Natural killer cell treated with Interleukin-12 subunit alpha and Interleukin-12 subunit beta and Interleukin-15 and Interleukin-18, amount 100 ng/mL, for 72 hours (primary cell): ENCODE data around the gene ACAN. TPM values are rescaled to one million over a fixed set of nuclear protein-coding genes. Genes with fewer than 3 reads are reported as not detected.

ENCODE experiments used
- ATAC-seq, 2 donors: fragments of 150-1000 bp; cut with Tn5 transposase in 1 of 2; sonication (Bioruptor Pico), chemical (Tn5 transposase) in 1 of 2; 2 replicates each; pipeline ENCODE4 v1.10.0; 2021
- DNase-seq: peaks from one replicate; pipeline ENCODE4 v3.0.0; 2022; ENCODE audit warnings: low spot score
- H3K27ac Mint-ChIP-seq, 2 donors: 1 replicate in 1 of 2; 2 replicates in 1 of 2; pipeline ENCODE4 v1.8.0; 2022; ENCODE audit warnings: mixed read lengths in 2 of 2, mild to moderate bottlenecking in 1 of 2, moderate library complexity in 1 of 2
- H3K27me3 Mint-ChIP-seq, 2 donors: 1 replicate in 1 of 2; 2 replicates in 1 of 2; pipeline ENCODE4 v1.8.0; 2022; ENCODE audit warnings: mixed read lengths in 2 of 2
- H3K36me3 Mint-ChIP-seq: one replicate; pipeline ENCODE4 v1.8.0; 2022; ENCODE audit warnings: mixed read lengths
- H3K4me1 Mint-ChIP-seq, 2 donors: 1 replicate in 1 of 2; 2 replicates in 1 of 2; pipeline ENCODE4 v1.8.0; 2022; ENCODE audit warnings: low read depth in 2 of 2, mixed read lengths in 2 of 2, mild to moderate bottlenecking in 1 of 2
- H3K4me3 Mint-ChIP-seq: one replicate; pipeline ENCODE4 v1.8.0; 2022; ENCODE audit warnings: mixed read lengths
- H3K9me3 Mint-ChIP-seq: 2 replicates; pipeline ENCODE4 v1.8.0; 2022; ENCODE audit warnings: mixed read lengths
- total RNA-seq, 2 donors: library from RNA; stranded (reverse); gene quantifications; one replicate each; pipeline ENCODE4 v1.2.3, GENCODE V29; 2022

ACAN gene
- total RNA-seq, 2 donors from 2014 or later = 0.05 TPM; not detected in 1

DNA sequence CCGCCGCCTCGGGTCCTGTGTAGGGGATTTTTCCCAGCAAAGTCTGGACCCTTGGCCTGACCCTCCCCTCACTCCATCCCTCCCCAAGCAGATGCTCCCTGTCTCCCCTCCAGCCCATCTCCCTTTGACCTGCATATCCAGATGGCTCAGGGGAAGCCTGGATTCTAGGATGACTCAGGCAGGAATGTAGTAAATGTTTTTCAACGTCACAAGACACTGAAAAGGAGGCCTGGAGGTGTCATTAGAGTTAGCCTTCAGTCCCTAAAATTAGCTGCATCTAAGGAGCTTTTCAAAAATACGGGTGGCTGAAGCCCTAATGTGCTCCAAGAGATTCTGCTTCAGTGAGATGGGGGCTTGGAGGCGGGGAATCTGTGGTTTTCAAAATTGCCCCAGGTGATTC is 7.2 kb downstream of the ACAN start:
- DNase-seq = no peak
- no peak for ATAC-seq
- H3K4me3 Mint-ChIP-seq = no peak overlapping the region
- no peaks in the 10 kb centered on the region for H3K4me1 Mint-ChIP-seq
- H3K9me3 Mint-ChIP-seq = no peaks in the 10 kb centered on the region
- H3K36me3 Mint-ChIP-seq = no peaks in the 10 kb centered on the region
- no peak overlapping the region for H3K27ac Mint-ChIP-seq
- H3K27me3 Mint-ChIP-seq = peaks cover 24 to 36% of the 10 kb centered on the region in 2 donors

DNA sequence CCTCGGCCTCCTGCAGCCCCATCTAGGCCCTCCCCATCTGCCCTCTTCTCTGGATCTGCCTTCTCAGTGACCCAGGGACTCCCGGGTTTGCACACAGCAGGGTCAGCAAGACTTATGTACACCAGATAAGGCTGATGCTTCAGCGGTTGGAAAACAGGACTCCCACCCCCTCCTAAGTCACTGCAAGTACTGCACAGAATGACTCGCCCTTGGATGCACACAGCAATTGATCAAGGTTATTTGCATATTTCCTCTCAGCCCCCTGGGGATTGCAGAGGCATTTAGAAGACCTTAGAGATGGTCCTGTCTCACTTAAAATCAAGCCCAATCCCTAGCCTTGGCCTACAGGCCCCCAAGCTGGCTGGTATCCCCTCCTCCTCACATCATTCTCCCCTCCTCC is 8.9 kb downstream of the ACAN start:
- no peak overlapping the region for H3K27ac Mint-ChIP-seq
- H3K27me3 Mint-ChIP-seq = peaks cover 22 to 35% of the 10 kb centered on the region in 2 donors
- H3K4me3 Mint-ChIP-seq = no peak overlapping the region
- no peaks in the 10 kb centered on the region for H3K9me3 Mint-ChIP-seq
- H3K36me3 Mint-ChIP-seq = no peaks in the 10 kb centered on the region
- ATAC-seq (no peak), DNase-seq (no peak)
- H3K4me1 Mint-ChIP-seq = no peaks in the 10 kb centered on the region

DNA sequence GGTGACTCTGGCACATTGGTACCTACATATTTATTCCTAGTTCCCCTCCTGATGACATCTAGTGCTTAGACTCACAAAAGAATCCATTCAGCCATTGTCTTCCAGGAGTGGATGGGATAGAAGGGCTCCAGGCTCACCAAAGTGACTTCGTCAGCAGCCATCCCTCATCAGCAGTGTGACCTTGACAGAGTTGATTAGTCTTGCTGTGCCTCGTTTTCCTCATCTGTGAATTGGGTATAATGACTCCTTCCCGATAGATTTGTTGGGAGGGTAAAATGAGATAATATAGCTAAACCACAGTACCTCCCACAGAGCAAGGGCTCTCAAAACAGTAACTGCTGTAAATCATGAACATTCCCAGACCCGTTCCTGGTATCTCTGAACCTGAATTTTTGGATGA is 10.7 kb downstream of the ACAN start:
- H3K27me3 Mint-ChIP-seq = peaks cover 17 to 29% of the 10 kb centered on the region in 2 donors

DNA sequence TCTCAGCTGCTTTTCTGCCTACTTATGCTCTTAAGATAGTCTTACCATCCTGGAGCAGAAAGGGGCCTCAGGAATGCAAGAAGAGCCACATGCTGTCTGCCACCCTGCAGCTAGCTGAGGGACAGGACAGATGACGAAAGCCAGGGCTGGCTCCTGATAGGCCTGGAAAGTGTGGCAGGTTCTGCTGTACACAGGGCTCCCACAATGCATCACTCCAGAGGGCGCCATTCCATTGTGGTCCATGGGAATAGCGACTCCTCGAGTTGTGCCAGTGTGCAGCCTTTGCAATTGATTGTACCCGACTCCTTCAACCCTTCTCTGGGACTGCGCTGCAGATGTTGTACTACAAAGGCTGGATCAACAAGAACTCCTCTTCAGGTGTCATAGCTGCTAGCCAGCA is 11.2 kb downstream of the ACAN start:
- DNase-seq (no peak), ATAC-seq (no peak)
- Mint-ChIP-seq H3K4me3 (no peak overlapping the region), H3K4me1 (no peaks in the 10 kb centered on the region), H3K9me3 (no peaks in the 10 kb centered on the region), H3K27me3 (peaks cover 17 to 29% of the 10 kb centered on the region in 2 donors), H3K27ac (no peak overlapping the region), H3K36me3 (no peaks in the 10 kb centered on the region)

More for the DNA sequence above, 10.7 kb downstream of the ACAN start:
- no peaks in the 10 kb centered on the region for H3K36me3 Mint-ChIP-seq
- no peaks in the 10 kb centered on the region for H3K9me3 Mint-ChIP-seq
- no peak overlapping the region for H3K27ac Mint-ChIP-seq
- no peaks in the 10 kb centered on the region for H3K4me1 Mint-ChIP-seq
- ATAC-seq (no peak), DNase-seq (no peak)
- no peak overlapping the region for H3K4me3 Mint-ChIP-seq

DNA sequence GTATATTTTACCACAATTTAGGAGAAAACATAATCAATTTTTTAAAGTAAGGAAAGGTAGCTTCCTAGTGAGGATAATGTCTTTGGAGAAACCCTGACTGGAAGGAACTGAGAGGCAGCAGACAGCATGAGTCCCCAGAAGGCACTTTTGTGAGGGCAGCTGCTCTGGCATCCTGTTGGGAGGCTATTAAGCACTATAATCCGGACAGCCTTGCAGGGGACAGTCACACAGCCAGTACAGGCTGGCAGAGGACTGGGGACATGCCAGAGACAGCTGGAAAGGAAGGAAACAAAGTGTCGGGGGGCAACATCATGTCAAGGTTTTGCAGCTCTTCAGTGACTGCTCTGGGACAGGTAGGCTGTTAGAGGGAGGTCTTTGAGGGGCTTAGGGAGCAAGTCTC is 15.7 kb downstream of the ACAN start:
- H3K27me3 Mint-ChIP-seq = peaks cover 21 to 31% of the 10 kb centered on the region in 2 donors
- no peak overlapping the region for H3K4me3 Mint-ChIP-seq
- no peak overlapping the region for H3K27ac Mint-ChIP-seq
- ATAC-seq (no peak), DNase-seq (no peak)
- H3K36me3 Mint-ChIP-seq = no peaks in the 10 kb centered on the region
- no peaks in the 10 kb centered on the region for H3K9me3 Mint-ChIP-seq
- H3K4me1 Mint-ChIP-seq = no peaks in the 10 kb centered on the region

DNA sequence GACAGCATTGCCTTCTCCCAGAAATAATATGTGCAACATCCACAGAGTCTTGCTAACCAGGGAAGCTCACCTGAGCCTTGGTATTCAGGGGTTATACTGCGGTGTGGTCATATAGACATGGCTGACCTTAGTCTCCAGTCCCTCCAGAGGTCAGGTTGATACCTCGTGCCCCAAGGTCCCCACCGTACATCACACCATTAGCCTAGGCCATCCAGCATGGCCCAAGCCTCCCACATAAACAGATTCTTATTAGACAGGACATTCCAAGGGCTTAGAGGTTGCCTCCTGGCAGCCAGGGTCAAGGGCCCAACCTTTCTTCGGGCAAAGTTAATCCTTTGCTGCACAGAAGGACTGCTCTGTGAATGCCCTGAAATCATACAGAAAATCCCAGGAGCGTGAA is 18.8 kb downstream of the ACAN start:
- no peaks in the 10 kb centered on the region for H3K36me3 Mint-ChIP-seq
- no peak overlapping the region for H3K4me3 Mint-ChIP-seq
- H3K9me3 Mint-ChIP-seq = no peaks in the 10 kb centered on the region
- DNase-seq (no peak), ATAC-seq (peak in 1 of 2 donors; percentile 41)
- peaks cover 28 to 32% of the 10 kb centered on the region in 2 donors for H3K27me3 Mint-ChIP-seq
- H3K4me1 Mint-ChIP-seq = no peaks in the 10 kb centered on the region
- no peak overlapping the region for H3K27ac Mint-ChIP-seq

DNA sequence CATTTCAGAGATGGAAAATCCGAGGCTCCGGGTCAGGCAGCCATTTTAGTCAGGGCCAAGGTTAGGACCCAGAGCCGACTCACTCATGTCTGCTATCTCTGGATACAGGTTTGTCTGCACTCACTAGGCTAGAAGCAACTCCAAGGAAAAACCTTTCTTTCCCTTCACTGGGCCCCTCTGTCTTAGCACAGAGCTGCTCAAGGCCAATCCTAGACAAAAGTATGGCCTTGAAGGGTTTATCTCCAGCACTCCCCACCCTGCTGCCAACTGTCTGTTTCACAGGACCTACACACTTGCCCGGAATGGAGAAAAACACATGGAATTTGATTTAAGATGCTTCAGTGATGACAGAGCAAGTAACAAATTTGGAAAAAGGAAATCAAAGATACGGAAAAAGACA is 25.6 kb downstream of the ACAN start:
- Mint-ChIP-seq H3K27me3 (peaks cover 10 to 12% of the 10 kb centered on the region in 2 donors), H3K4me3 (no peak overlapping the region), H3K27ac (no peak overlapping the region), H3K4me1 (no peaks in the 10 kb centered on the region), H3K9me3 (no peaks in the 10 kb centered on the region), H3K36me3 (no peaks in the 10 kb centered on the region)
- DNase-seq (no peak), ATAC-seq (no peak)

DNA sequence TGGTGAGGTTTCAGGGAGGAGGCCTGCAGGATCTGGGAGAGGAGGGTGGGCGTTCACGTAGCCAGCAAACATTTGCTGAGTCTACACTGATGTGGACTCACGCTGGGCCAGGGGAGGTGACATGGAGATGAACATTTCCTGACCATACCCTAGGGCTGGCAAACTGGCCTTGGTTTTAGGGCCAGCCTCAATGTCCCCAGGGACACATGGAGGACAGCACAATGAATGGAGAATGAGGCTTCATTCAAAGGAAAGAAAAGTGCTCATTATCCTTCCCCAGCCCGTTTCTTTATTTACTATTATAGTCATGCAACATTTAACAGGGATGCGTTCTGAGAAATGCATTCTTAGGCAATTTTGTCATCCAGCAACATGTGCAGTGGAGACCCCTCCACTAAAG is 26.8 kb downstream of the ACAN start:
- H3K36me3 Mint-ChIP-seq = no peaks in the 10 kb centered on the region
- no peak overlapping the region for H3K4me3 Mint-ChIP-seq
- ATAC-seq (no peak), DNase-seq (no peak)
- H3K27ac Mint-ChIP-seq = no peak overlapping the region
- H3K4me1 Mint-ChIP-seq = no peaks in the 10 kb centered on the region
- H3K27me3 Mint-ChIP-seq = peaks cover 7 to 12% of the 10 kb centered on the region in 2 donors
- H3K9me3 Mint-ChIP-seq = no peaks in the 10 kb centered on the region

DNA sequence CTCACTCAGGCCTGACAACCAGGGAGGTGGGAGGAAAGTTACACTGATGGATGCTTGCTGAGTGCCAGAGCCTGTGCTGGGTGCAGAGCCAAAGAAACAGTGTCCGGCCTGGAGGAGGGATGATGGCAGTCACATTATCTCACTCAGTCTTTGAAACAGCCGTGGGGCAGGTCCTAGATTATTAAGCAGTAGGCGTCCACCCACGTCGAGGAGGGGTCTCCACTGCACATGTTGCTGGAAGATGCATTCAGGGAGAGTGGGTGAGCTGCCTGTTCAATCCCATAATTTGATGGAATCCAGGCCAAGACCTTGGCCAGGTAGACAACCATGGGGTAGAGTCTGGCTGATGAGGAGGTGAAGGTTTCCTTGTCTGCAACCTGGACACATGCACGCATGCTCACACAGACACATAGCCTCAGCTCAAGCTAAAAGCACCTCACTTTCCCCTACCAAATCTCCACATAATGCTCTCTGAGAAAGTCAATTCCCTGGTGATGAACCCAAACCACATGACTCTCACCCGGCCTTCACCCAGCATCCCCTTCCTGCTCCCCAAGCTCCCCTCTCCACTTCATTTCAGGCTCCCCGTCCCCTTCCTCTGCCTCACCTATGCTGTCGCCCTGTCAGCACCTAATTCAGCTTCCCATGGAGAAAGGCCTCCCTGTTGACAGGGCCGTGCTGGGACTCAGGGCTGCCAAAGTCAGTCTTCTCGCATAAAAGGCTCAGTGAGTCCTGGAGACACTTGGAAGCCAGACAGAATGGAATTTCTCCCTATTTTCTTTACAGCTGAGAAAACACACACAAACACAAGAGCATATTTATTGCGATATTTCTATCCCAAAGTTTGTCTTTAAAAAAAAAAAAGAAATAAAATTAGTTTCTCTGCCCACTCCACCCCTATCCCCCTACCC is 29.8 kb downstream of the ACAN start:
- Mint-ChIP-seq H3K4me1 (no peaks in the 10 kb centered on the region), H3K4me3 (no peak overlapping the region), H3K36me3 (no peaks in the 10 kb centered on the region), H3K27ac (no peak overlapping the region), H3K27me3 (peaks cover 0 to 5% of the 10 kb centered on the region in 2 donors), H3K9me3 (no peaks in the 10 kb centered on the region)
- peak; percentile 12 for DNase-seq
- no peak for ATAC-seq

DNA sequence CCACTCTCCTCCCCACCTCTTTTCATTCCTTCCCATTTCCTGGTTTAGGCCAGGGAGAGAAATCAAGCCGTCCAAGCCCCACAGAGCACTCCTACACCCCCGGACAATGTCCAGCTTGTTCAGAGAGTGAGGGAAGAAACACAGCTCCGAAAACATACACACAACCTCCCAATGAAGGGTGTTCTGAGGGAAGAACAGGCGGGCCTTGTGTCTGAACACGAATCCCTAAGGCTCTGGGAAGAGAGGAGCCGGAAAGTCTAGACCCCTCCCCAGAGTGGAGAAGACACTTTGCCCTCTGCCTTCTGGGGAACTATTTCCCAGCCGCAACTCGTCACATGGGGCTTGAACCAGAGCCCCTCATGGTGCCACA is 30.5 kb downstream of the ACAN start:
- H3K4me3 Mint-ChIP-seq = no peak overlapping the region
- no peak overlapping the region for H3K27ac Mint-ChIP-seq
- no peak for DNase-seq
- H3K36me3 Mint-ChIP-seq = no peaks in the 10 kb centered on the region
- no peaks in the 10 kb centered on the region for H3K4me1 Mint-ChIP-seq
- ATAC-seq = no peak
- H3K9me3 Mint-ChIP-seq = no peaks in the 10 kb centered on the region
- H3K27me3 Mint-ChIP-seq = peaks cover 0 to 5% of the 10 kb centered on the region in 2 donors

DNA sequence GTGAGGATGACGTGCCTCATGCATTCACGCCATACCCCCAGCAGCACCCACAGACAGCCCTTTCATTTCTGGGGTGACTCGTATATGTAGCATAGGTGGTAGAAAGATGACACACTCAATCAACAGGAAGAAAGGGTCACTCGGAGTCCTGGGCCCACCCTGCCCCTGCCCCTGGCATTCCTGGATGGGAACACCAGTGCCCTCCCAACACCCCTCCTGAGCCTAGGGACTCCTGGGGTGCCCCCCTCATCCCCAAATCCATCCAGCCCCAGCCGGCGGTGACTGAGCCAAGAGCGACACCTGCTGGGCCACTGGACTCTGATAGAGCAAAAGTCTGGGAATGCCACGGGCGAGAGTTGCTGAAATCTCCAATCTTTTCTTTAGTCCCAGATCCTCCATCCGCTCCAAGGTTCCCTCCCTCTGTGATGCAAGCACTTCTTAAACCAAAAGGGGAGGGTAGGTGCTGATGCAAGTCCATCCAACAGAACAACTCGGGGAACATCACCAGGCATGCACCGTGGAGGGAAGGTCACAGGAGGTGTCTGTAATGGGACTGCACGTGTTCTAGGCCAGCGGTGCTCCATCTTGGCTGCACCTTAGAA is 31.1 kb downstream of the ACAN start:
- Mint-ChIP-seq H3K4me1 (peaks cover 0 to 1% of the 10 kb centered on the region in 2 donors), H3K27ac (no peak overlapping the region), H3K4me3 (no peak overlapping the region), H3K9me3 (no peaks in the 10 kb centered on the region), H3K27me3 (peaks cover under 1 to 3% of the 10 kb centered on the region in 2 donors), H3K36me3 (no peaks in the 10 kb centered on the region)
- DNase-seq = no peak
- ATAC-seq = peak in 1 of 2 donors; percentile 37

DNA sequence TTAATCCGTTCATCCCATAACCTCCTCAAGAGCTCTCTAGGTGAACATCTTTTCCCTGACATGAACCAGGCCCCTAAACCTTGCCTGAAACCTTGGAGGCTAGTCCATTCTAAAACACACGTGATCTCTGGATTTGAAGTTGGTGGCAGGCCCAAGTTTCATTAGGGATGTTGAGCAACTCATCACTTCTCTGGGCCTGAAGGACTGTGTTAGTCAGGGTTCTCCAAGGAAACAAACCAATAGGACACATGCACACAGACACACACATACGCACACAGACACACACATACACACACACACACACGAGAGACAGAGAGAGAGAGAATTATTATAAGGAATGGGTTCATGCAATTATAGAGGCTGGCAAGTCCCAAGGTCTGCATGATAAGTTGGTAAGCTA is 31.9 kb downstream of the ACAN start:
- DNase-seq (no peak), ATAC-seq (no peak)
- no peaks in the 10 kb centered on the region for H3K36me3 Mint-ChIP-seq
- no peak overlapping the region for H3K27ac Mint-ChIP-seq
- no peak overlapping the region for H3K4me3 Mint-ChIP-seq
- H3K27me3 Mint-ChIP-seq = peaks cover 0 to 5% of the 10 kb centered on the region in 2 donors
- H3K4me1 Mint-ChIP-seq = peaks cover 0 to 3% of the 10 kb centered on the region in 2 donors
- H3K9me3 Mint-ChIP-seq = no peaks in the 10 kb centered on the region

DNA sequence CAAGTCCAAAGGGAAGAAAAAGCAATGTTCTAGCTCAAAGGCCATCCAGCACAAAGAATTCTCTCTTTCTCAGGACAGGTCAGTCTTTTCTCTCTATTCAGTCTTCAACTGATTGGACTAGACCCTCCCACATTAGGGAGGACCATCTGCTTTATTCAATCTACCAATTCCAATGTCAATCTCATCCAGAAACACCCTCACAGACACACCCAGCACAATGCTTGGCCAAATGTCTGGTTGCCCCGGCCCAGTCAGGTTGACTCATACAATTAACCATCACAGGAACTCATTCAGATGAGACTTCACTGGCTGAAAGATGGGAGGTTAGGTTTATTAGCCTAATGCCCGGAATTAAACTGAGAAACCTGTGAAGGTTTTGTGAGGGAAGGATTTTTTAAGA is 32.4 kb downstream of the ACAN start:
- H3K27me3 Mint-ChIP-seq = peaks cover 0 to 5% of the 10 kb centered on the region in 2 donors
- peaks cover 0 to 3% of the 10 kb centered on the region in 2 donors for H3K4me1 Mint-ChIP-seq
- DNase-seq (no peak), ATAC-seq (no peak)
- H3K4me3 Mint-ChIP-seq = no peak overlapping the region
- H3K27ac Mint-ChIP-seq = no peak overlapping the region
- no peaks in the 10 kb centered on the region for H3K9me3 Mint-ChIP-seq
- H3K36me3 Mint-ChIP-seq = no peaks in the 10 kb centered on the region

DNA sequence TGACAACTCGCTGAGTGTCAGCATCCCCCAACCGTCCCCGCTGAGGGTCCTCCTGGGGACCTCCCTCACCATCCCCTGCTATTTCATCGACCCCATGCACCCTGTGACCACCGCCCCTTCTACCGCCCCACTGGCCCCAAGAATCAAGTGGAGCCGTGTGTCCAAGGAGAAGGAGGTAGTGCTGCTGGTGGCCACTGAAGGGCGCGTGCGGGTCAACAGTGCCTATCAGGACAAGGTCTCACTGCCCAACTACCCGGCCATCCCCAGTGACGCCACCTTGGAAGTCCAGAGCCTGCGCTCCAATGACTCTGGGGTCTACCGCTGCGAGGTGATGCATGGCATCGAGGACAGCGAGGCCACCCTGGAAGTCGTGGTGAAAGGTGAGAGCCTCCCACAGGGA is 35.4 kb downstream of the ACAN start:
- no peak overlapping the region for H3K4me3 Mint-ChIP-seq
- H3K9me3 Mint-ChIP-seq = no peaks in the 10 kb centered on the region
- no peak overlapping the region for H3K27ac Mint-ChIP-seq
- H3K4me1 Mint-ChIP-seq = peaks cover 0 to 3% of the 10 kb centered on the region in 2 donors
- DNase-seq = peak; percentile 49
- ATAC-seq = peak in 1 of 2 donors; percentile 13
- H3K36me3 Mint-ChIP-seq = no peaks in the 10 kb centered on the region
- peaks cover 0 to 7% of the 10 kb centered on the region in 2 donors for H3K27me3 Mint-ChIP-seq
